Ascending aorta (tissue), 2 donors: ENCODE measurements around the gene XXYLT1. TPM values are rescaled to one million over a fixed set of nuclear protein-coding genes. Genes with fewer than 3 reads are reported as not detected.

ENCODE experiments used
- DNase-seq, 2 donors: peaks; one replicate each; pipeline ENCODE4 v3.0.0-alpha.2; 2019; ENCODE audit warnings: low spot score in 2 of 2
- H3K27ac ChIP-seq, 2 donors: fragments of 200-600 bp; sonication (generic); one replicate each; pipeline ENCODE4 v1.5.1; 2016 to 2017; ENCODE audit warnings: mild to moderate bottlenecking in 1 of 2
- H3K27me3 ChIP-seq: fragments of 200-600 bp; sonication (generic); one replicate; pipeline ENCODE4 v1.5.1; 2017
- H3K36me3 ChIP-seq, 2 donors: fragments of 200-600 bp; sonication (generic); one replicate each; pipeline ENCODE4 v1.5.1; 2016
- H3K4me1 ChIP-seq, 2 donors: fragments of 200-600 bp; sonication (generic); one replicate each; pipeline ENCODE4 v1.5.1; 2016 to 2017; ENCODE audit warnings: mild to moderate bottlenecking in 1 of 2
- H3K4me3 ChIP-seq, 2 donors: fragments of 200-600 bp; sonication (generic); one replicate each; pipeline ENCODE4 v1.5.1; 2016 to 2017; ENCODE audit warnings: mild to moderate bottlenecking in 1 of 2
- H3K9me3 ChIP-seq, 2 donors: fragments of 200-600 bp; sonication (generic); one replicate each; pipeline ENCODE4 v1.5.1; 2016
- CTCF ChIP-seq, 3 experiments: fragments of 200-600 bp in 2 of 3; fragments of 450-650 bp in 1 of 3; sonication (generic) in 2 of 3; IDR thresholded peaks; one replicate each; pipeline ENCODE4 v1.5.1; 2016 to 2019; ENCODE audit warnings: antibody characterized with exemption in 3 of 3, mild to moderate bottlenecking in 1 of 3, moderate library complexity in 1 of 3
- intact Hi-C: fragments of 100-400 bp; cut with DNase I; formaldehyde crosslinking; loops from one replicate; pipeline ENCODE4 v1.15.1; 2023
- total RNA-seq: library from RNA; depleted of rRNA; stranded (reverse); fragments of >200 nt; gene quantifications from one replicate; pipeline ENCODE4 v1.1.0, GENCODE V29; 2016

The XXYLT1 gene
- total RNA-seq, 1 donor from 2014 or later = 41.0 TPM

- intact Hi-C loops = no loop called here
- H3K4me1 ChIP-seq = peaks cover 0 to 3% of the 10 kb centered on the region in 2 donors
- H3K27ac ChIP-seq = peak overlapping the region; percentile 26 to 56
Measured at GRCh38 chr3:195160908-195161434, 110.0 kb downstream of the XXYLT1 start.

DNA sequence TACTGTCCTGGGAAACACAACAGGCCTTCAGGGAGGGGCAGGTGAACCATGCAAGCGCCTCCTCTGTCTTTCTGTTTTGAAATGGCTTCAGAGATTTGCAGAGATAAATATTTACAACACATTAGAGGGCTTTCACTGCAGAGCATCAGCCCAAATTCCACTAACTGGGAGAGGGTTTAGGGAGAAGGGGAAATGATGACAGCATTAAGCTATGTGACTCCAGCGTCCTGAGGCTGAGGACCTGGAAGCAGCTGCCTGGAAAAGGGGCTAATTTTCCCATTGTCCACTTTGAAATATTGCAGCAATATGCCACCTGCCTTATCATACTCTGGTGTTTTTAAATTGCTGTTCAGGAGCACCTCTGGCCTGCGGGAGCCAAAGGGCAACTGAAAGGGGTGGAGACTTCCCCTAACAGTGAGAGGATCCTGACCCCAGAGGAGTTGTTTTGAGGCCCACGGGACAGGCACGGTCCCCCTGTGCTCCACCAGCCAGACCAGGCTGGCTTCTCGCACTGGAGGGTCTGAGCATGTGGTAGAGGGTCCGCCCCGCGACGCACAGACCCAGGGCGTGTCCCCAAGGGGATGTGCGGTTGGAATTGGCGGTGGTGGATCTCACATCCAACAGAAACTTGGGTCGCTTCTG lies 110.6 kb downstream of the XXYLT1 start:
- Histone ChIP-seq H3K9me3 (no peaks in the 10 kb centered on the region), H3K27ac (peak overlapping the region; percentile 26 to 56), H3K36me3 (no peaks in the 10 kb centered on the region), H3K4me3 (no peak overlapping the region), H3K4me1 (peaks cover 0 to 3% of the 10 kb centered on the region in 2 donors), H3K27me3 (no peaks in the 10 kb centered on the region)
- intact Hi-C loops = no loop called here
- no peak for TF ChIP-seq CTCF (IDR thresholded peaks at IDR 0.05)
- DNase-seq = no peak

More at GRCh38 chr3:195160908-195161434, 110.0 kb downstream of the XXYLT1 start:
- Histone ChIP-seq H3K27me3 (no peaks in the 10 kb centered on the region), H3K9me3 (no peaks in the 10 kb centered on the region), H3K4me3 (no peak overlapping the region), H3K36me3 (no peaks in the 10 kb centered on the region)
- no peak for DNase-seq
- TF ChIP-seq CTCF (IDR thresholded peaks at IDR 0.05) = no peak

DNA sequence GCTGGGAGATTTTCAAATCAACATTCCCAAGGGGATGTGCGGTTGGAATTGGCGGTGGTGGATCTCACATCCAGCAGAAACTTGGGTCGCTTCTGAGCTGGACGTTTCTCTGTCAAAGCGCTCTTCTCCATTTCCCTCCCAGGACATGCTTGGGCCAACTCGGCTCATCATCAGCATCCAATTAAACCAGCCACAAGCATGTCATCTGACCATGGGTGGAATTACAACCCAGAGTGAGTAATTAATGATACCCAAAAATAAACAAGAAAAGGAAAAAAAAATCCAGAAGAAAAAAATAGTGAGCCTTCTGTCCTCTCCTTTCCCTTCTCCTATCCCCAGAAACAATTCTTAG lies 111.2 kb downstream of the XXYLT1 start:
- DNase-seq = no peak
- H3K27ac ChIP-seq = peak overlapping the region in 1 of 2 donors; percentile 26
- H3K36me3 ChIP-seq = no peaks in the 10 kb centered on the region
- TF ChIP-seq CTCF (IDR thresholded peaks at IDR 0.05) = no peak
- no peaks in the 10 kb centered on the region for H3K27me3 ChIP-seq
- peaks cover under 1 to 7% of the 10 kb centered on the region in 2 donors for H3K4me1 ChIP-seq
- H3K4me3 ChIP-seq = no peak overlapping the region
- intact Hi-C loops = no loop called here
- H3K9me3 ChIP-seq = no peaks in the 10 kb centered on the region

GRCh38 chr3:195159117-195159813 lies 111.7 kb downstream of the XXYLT1 start:
- H3K27ac ChIP-seq = peak overlapping the region in 1 of 2 donors; percentile 26
- H3K36me3 ChIP-seq = no peaks in the 10 kb centered on the region
- no peak for TF ChIP-seq CTCF (IDR thresholded peaks at IDR 0.05)
- H3K4me3 ChIP-seq = no peak overlapping the region
- intact Hi-C loops = no loop called here
- no peaks in the 10 kb centered on the region for H3K9me3 ChIP-seq
- DNase-seq = no peak
- H3K27me3 ChIP-seq = no peaks in the 10 kb centered on the region
- peaks cover 4 to 8% of the 10 kb centered on the region in 2 donors for H3K4me1 ChIP-seq

DNA sequence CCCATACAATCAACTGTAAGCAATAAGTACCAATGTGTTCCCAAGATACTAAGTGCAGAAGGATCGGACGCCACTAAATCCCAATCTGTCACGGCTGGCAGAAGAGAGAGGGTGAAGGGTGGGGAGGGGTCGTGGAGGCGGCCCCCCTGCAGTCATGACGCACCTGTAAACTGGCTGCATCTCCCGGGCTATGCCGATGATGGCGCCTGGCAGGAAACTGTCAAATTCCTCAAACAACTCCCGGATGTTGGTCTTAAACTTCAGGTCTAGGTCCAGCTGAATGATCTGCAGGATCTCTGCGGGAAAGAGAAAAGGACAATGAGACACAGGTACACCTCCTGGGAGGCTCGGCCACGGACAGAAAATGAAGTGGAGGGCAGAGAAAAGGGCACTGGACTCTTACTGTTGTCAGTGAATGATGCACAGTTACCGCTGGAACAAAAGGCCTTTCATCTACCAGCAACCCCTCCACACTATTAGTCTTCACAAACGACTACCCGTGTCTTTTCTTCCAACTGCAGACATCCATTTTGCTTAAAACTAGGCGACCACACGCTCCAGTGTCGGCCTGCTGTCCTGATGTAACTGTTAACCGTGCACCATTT lies 114.6 kb downstream of the XXYLT1 start:
- TF ChIP-seq CTCF (IDR thresholded peaks at IDR 0.05) = no peak

More for the DNA sequence above, 114.6 kb downstream of the XXYLT1 start:
- Histone ChIP-seq H3K27ac (no peak overlapping the region), H3K4me1 (peaks cover 4 to 15% of the 10 kb centered on the region in 2 donors), H3K4me3 (no peak overlapping the region), H3K27me3 (no peaks in the 10 kb centered on the region), H3K36me3 (no peaks in the 10 kb centered on the region), H3K9me3 (no peaks in the 10 kb centered on the region)
- DNase-seq = no peak
- intact Hi-C loops = no loop called here
